ENCODE data around the gene CTSF.

- no peak for TF ChIP-seq CTCF (IDR thresholded peaks at IDR 0.05; ENCODE audit: low read depth, low read length)
- no peak for TF ChIP-seq EZH2phosphoT487 (IDR thresholded peaks at IDR 0.05; ENCODE audit: low read depth)
Measured at GRCh38 chr11:66556086-66556485, 12.3 kb downstream of the CTSF start.

Measured in OCI-LY3 (cell line).